Stimulated activated naive CD8-positive, alpha-beta T cell treated with anti-CD3 and anti-CD28 coated beads, Interleukin-15, amount 100 ng/mL, for 72 hours (primary cell): ENCODE data around the gene WDFY1.
A peak's percentile ranks its signal among the peaks of the same experiment; 100 is the strongest.

ENCODE experiments used
- ATAC-seq: fragments of 150-1000 bp; cut with Tn5 transposase; 2 replicates; pipeline ENCODE4 v1.10.0; 2021; ENCODE audit warnings: mild to moderate bottlenecking, moderate library complexity
- DNase-seq, 2 donors: peaks; one replicate each; pipeline ENCODE4 v3.0.0; 2021 to 2022
- H3K27ac Mint-ChIP-seq, 2 donors: one replicate each; pipeline ENCODE4 v1.8.0; 2022; ENCODE audit warnings: mild to moderate bottlenecking in 2 of 2, mixed read lengths in 2 of 2, moderate library complexity in 2 of 2
- H3K27me3 Mint-ChIP-seq: one replicate; pipeline ENCODE4 v1.8.0; 2022; ENCODE audit warnings: mixed read lengths
- H3K4me1 Mint-ChIP-seq: one replicate; pipeline ENCODE4 v1.8.0; 2022; ENCODE audit warnings: mild to moderate bottlenecking, mixed read lengths
- H3K4me3 Mint-ChIP-seq, 2 donors: one replicate each; pipeline ENCODE4 v1.8.0; 2022; ENCODE audit warnings: mild to moderate bottlenecking in 2 of 2, mixed read lengths in 2 of 2, moderate library complexity in 1 of 2
- H3K9me3 Mint-ChIP-seq, 2 donors: one replicate each; pipeline ENCODE4 v1.8.0; 2022; ENCODE audit warnings: mixed read lengths in 2 of 2

The WDFY1 gene

DNA sequence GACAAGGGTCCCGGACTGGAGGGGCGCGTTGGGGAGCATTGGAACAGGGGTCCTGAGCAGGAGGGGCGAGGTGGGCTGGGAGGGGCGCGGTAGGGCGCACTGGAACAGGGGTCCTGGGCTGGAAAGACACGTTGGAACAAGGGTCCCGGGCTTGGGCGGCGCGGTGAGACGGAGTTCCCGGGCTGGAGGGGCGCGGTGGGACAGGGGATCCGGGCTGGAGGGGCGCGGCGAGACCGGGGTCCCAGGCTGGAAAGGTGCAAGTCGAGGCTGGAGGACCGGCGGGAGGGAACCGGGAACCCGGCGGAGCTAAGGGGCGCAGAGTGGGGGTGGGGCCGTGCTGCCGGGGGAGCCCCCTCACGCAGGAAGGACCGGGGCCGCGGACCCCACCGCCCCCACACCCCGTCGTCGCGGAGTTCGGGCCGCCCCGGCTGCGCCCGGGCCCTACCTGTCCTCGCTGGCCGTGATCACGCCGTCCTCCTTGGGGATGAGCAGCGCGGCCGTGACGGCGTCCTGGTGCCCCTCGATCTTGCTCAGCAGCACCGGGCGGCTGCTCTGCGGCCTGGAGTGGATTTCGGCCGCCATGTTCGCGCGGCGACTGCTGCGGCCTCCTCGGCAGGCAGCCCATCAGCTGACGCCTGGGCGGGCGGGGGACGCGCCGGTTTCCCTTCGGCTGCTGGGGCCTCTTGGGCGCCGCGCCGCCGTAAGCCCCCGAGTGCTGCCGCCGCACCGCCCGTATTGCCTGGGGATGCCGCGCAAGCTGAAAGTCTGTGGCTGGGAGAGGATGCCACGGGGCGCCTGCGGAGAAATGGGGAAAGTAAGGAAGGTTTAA, at the start of gene WDFY1:
TSS of gene WDFY1 (minus strand) at position 633 of the 829 bp plus-strand sequence. CDS start at position 582, 51 bp downstream.
- H3K27ac Mint-ChIP-seq, result peak within 1 kb of the TSS; percentile 95 to 99
- no peaks in the 10 kb centered on the region for H3K27me3 Mint-ChIP-seq
- ATAC-seq (peak; percentile 79), DNase-seq (peak; percentile 86 to 89)
- peak within 1 kb of the TSS; percentile 92 to 95 for H3K4me3 Mint-ChIP-seq
- peaks cover 79% of the 10 kb centered on the region for H3K4me1 Mint-ChIP-seq
- H3K9me3 Mint-ChIP-seq, result peaks cover 0 to 7% of the 10 kb centered on the region in 2 donors

DNA sequence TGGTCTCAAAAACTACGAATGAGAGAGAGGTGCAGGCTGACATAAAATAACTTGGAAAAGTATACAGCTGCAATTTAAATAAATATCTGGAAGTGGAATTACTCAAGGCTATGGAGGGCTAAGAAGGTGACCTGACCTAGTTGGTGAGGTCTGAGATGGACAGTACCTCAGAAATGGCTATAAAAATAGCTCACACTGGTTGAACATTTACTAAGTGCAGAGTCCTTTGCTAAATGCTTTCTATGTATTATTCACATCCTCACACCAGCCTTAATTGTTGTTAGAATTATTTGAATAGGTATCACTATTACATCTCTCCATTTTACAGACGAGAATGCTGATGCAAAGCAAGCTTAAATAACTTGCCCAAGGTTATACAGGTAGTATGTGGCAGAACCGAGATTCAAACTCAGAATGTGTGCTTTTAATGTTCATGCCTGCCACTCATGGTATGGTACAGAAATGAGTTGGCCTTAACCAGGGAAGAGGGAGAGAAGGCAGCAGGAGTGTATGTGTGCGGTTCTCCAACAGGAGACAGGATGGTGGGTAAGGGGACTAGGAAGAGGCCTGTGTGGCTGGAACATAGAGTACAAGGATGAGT, 49.5 kb upstream of the WDFY1 start:
- ATAC-seq (peak; percentile 62), DNase-seq (peak in 1 of 2 donors; percentile 13)
- peak overlapping the region; percentile 33 to 43 for H3K4me3 Mint-ChIP-seq
- peaks cover 30% of the 10 kb centered on the region for H3K4me1 Mint-ChIP-seq
- H3K9me3 Mint-ChIP-seq, result no peaks in the 10 kb centered on the region
- peak overlapping the region; percentile 98 to 100 for H3K27ac Mint-ChIP-seq
- no peaks in the 10 kb centered on the region for H3K27me3 Mint-ChIP-seq

DNA sequence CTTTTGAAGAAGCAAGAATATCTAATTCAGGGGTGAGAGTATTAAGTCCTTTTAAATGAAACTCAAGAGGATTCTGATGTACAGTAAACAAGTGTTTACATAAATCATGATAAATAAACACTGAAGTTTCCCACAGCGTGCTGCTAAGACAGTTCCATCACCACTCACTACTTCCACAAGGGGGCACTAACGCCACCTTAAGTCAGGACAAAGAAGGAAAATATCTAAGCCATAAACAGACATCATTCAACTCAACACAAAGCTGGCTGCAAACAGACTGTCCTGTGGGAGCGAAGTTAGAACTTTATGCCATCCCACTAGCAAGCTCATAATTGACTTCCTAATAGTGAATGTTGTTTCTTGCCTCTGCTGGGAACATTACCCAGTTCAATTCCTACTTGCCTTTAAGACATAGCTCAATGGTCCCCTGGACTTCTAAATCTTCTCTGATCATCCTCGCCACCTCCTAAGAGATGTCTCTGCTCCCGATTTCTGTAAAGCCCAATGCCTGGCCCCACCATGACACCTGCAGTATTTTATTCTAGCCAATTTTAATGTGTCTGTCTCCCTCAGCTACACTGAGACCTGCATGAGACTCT, 48.6 kb upstream of the WDFY1 start:
- ATAC-seq (peak; percentile 68), DNase-seq (peak; percentile 55 to 61)
- H3K27ac Mint-ChIP-seq, result peak overlapping the region; percentile 98 to 100
- H3K4me3 Mint-ChIP-seq, result no peak overlapping the region
- peaks cover 30% of the 10 kb centered on the region for H3K4me1 Mint-ChIP-seq
- H3K9me3 Mint-ChIP-seq, result no peaks in the 10 kb centered on the region
- no peaks in the 10 kb centered on the region for H3K27me3 Mint-ChIP-seq

DNA sequence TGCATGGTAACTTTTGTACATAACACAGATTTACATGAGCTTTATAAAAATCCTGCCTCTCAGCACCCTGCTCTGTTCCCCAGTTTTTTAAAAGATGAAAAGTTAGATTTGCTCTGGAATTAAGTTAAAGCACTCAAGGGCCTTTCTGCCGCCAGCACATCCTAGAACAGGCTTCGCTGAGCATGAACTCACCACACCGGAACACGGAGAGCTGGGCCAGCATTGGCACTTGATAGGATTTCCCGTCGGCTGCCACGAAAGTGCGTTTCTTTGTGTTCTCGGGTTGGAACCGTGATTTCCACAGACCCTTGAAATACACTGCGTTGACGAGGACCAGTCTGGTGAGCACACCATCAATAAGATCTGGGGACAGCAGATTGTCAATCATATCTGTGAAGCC, 46.5 kb upstream of the WDFY1 start:
- H3K4me1 Mint-ChIP-seq, result peaks cover 26% of the 10 kb centered on the region
- no peak for ATAC-seq
- DNase-seq, result no peak
- no peak overlapping the region for H3K4me3 Mint-ChIP-seq
- H3K27me3 Mint-ChIP-seq, result no peaks in the 10 kb centered on the region
- H3K9me3 Mint-ChIP-seq, result no peaks in the 10 kb centered on the region
- H3K27ac Mint-ChIP-seq, result no peak overlapping the region

- Mint-ChIP-seq H3K4me3 (no peak overlapping the region), H3K4me1 (peaks cover 10% of the 10 kb centered on the region), H3K27ac (no peak overlapping the region), H3K9me3 (no peaks in the 10 kb centered on the region), H3K27me3 (no peaks in the 10 kb centered on the region)
- DNase-seq (no peak), ATAC-seq (no peak)
Measured at GRCh38 chr2:223989856-223990232, 44.7 kb upstream of the WDFY1 start.

DNA sequence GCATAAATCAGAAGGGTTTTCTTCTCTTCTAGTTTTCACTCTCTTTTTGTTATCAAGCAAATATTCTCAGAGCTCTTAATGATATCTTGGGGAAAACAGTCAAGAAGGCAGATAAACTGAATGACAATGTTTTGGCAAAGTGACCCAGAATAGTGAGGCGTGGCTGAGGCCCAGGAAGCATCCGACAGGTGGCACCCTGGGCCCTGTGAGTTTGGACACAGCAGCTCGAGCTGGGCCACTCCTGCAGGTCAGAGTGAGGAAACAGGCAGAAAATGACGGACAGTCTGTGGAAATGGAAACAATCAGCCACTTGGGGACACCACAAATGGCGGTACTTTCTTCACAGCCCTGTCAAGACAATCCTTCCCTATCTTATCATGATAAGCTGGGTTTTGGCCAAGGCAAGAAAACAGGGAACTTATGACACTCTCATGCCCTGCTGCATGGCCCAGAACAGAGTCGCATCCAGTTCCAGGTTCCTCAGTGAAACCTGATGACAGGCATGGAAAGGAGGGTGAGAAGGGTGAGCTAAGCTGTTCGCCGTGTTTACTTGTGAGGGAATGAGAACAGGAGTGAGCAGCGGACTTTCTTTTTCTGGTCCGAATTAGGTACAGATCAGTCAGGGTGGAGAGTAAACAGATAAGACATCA, 44.2 kb upstream of the WDFY1 start:
- ATAC-seq, result no peak
- no peak for DNase-seq
- peaks cover 6% of the 10 kb centered on the region for H3K4me1 Mint-ChIP-seq
- H3K27ac Mint-ChIP-seq, result peak overlapping the region; percentile 72
- H3K9me3 Mint-ChIP-seq, result no peaks in the 10 kb centered on the region
- no peak overlapping the region for H3K4me3 Mint-ChIP-seq
- no peaks in the 10 kb centered on the region for H3K27me3 Mint-ChIP-seq

DNA sequence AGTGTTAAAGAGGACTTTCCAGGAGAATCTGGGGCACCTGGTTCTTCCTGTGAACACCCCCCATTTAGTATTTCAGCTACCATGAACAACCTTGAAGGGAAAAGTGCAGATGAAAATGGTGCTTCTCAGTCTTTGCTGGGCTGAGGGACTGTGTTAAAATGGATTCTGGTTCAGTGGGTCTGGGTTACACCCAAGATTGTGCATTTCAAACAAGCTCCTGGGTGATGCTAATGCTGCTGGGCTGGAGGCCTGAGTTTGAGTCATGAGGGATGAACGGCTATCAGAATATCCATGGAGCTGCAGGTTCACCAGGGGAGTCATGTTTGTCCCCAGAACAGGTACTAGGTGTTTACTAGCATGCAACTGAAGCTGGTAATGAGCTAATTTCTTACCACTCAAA, 36.1 kb upstream of the WDFY1 start:
- Mint-ChIP-seq H3K9me3 (no peaks in the 10 kb centered on the region), H3K27me3 (no peaks in the 10 kb centered on the region), H3K27ac (no peak overlapping the region), H3K4me3 (no peak overlapping the region), H3K4me1 (peaks cover 6% of the 10 kb centered on the region)
- ATAC-seq, result no peak
- DNase-seq, result no peak

- no peak for ATAC-seq
- no peaks in the 10 kb centered on the region for H3K9me3 Mint-ChIP-seq
- H3K4me1 Mint-ChIP-seq, result peaks cover 6% of the 10 kb centered on the region
- no peak overlapping the region for H3K27ac Mint-ChIP-seq
- H3K27me3 Mint-ChIP-seq, result no peaks in the 10 kb centered on the region
- H3K4me3 Mint-ChIP-seq, result no peak overlapping the region
- no peak for DNase-seq
Measured at GRCh38 chr2:223980803-223981202, 35.7 kb upstream of the WDFY1 start.

- Mint-ChIP-seq H3K4me1 (peaks cover 6% of the 10 kb centered on the region), H3K27ac (no peak overlapping the region), H3K9me3 (no peaks in the 10 kb centered on the region), H3K27me3 (no peaks in the 10 kb centered on the region), H3K4me3 (no peak overlapping the region)
- DNase-seq (no peak), ATAC-seq (no peak)
Measured at GRCh38 chr2:223980397-223980735, 35.2 kb upstream of the WDFY1 start.

DNA sequence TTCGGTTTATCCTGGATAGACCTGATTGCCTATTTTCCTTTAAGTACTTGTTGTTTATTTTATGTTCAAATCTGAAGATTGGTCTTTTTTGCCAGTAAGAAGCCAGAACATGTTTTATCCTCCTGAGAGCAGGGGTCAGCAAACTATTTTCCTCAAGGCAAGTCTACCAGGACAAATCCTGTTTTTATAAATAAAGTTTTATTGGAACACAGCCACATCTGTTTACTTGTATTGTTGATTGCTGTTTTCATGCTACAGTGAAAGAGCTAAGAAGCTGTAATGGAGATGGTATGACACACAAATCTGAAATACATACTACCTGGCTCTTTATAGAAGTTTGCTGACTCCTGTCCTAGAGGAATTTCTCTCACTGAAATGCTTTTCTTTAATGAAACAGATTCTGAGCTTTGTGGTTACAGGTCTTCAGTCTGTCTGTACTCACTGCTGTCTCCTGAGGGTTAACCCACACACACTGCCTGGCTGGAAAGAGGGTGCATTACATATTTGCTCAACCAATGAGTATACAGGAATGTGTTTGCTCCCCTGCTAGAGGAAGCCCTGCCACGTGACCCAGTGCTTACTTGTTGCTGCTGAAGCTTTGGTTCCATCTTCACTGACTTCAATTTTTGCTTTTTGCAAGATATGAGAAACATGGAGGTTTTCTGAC, 34.7 kb upstream of the WDFY1 start:
- Mint-ChIP-seq H3K4me1 (peaks cover 6% of the 10 kb centered on the region), H3K27ac (no peak overlapping the region), H3K4me3 (no peak overlapping the region), H3K27me3 (no peaks in the 10 kb centered on the region), H3K9me3 (no peaks in the 10 kb centered on the region)
- DNase-seq (no peak), ATAC-seq (no peak)

GRCh38 chr2:223978451-223978850, 33.3 kb upstream of the WDFY1 start:
- H3K4me1 Mint-ChIP-seq, result peaks cover 6% of the 10 kb centered on the region
- no peak for ATAC-seq
- H3K9me3 Mint-ChIP-seq, result no peaks in the 10 kb centered on the region
- no peaks in the 10 kb centered on the region for H3K27me3 Mint-ChIP-seq
- H3K4me3 Mint-ChIP-seq, result no peak overlapping the region
- no peak for DNase-seq
- H3K27ac Mint-ChIP-seq, result peak overlapping the region in 1 of 2 donors; percentile 38

GRCh38 chr2:223976635-223977226, 31.6 kb upstream of the WDFY1 start:
- DNase-seq (no peak), ATAC-seq (peak; percentile 77)
- no peaks in the 10 kb centered on the region for H3K27me3 Mint-ChIP-seq
- peaks cover 6% of the 10 kb centered on the region for H3K4me1 Mint-ChIP-seq
- H3K27ac Mint-ChIP-seq, result no peak overlapping the region
- no peak overlapping the region for H3K4me3 Mint-ChIP-seq
- no peaks in the 10 kb centered on the region for H3K9me3 Mint-ChIP-seq

- Mint-ChIP-seq H3K27ac (no peak overlapping the region), H3K4me1 (peaks cover 6% of the 10 kb centered on the region), H3K27me3 (no peaks in the 10 kb centered on the region), H3K4me3 (no peak overlapping the region), H3K9me3 (no peaks in the 10 kb centered on the region)
- no peak for ATAC-seq
- DNase-seq, result no peak
Measured at GRCh38 chr2:223973606-223974005, 28.5 kb upstream of the WDFY1 start.

GRCh38 chr2:223972656-223973102, 27.5 kb upstream of the WDFY1 start:
- H3K27me3 Mint-ChIP-seq, result no peaks in the 10 kb centered on the region
- DNase-seq (no peak), ATAC-seq (no peak)
- H3K4me3 Mint-ChIP-seq, result no peak overlapping the region
- peak overlapping the region in 1 of 2 donors; percentile 35 for H3K27ac Mint-ChIP-seq
- H3K9me3 Mint-ChIP-seq, result no peaks in the 10 kb centered on the region
- peaks cover 6% of the 10 kb centered on the region for H3K4me1 Mint-ChIP-seq

GRCh38 chr2:223971731-223972130, 26.6 kb upstream of the WDFY1 start:
- DNase-seq (no peak), ATAC-seq (no peak)
- Mint-ChIP-seq H3K27me3 (no peaks in the 10 kb centered on the region), H3K9me3 (no peaks in the 10 kb centered on the region), H3K4me3 (no peak overlapping the region), H3K27ac (no peak overlapping the region), H3K4me1 (peaks cover 5% of the 10 kb centered on the region)
